Small intestine (tissue), 7 donors: ENCODE results near the gene ZNF362. TPM values are rescaled to one million over a fixed set of nuclear protein-coding genes. Genes with fewer than 3 reads are reported as not detected.

Experiments
- DNase-seq, 2 donors: peaks; one replicate each; pipeline versions ENCODE4 v3.0.0 to v3.0.0-alpha.2; 2013
- FAIRE-seq: peaks from 2 replicates; lab custom pipeline; 2012; peaks lifted over from hg19 to GRCh38; lab: Jason Lieb, UNC
- H3K27ac ChIP-seq, 3 donors: one replicate each; pipeline ENCODE4 v1.5.1; 2013; ENCODE audit warnings: low read length in 2 of 3, mild to moderate bottlenecking in 2 of 3, control low read depth in 1 of 3, inconsistent platforms in 1 of 3, low read depth in 1 of 3, moderate library complexity in 1 of 3
- H3K27me3 ChIP-seq, 3 donors: one replicate each; pipeline ENCODE4 v1.6.1; 2013; ENCODE audit warnings: low read length in 3 of 3, inconsistent platforms in 1 of 3; ENCODE audit not compliant: control insufficient read depth in 3 of 3, insufficient read depth in 3 of 3
- H3K36me3 ChIP-seq, 3 donors: one replicate each; pipeline ENCODE4 v1.6.1; 2013; ENCODE audit warnings: low read length in 3 of 3, inconsistent platforms in 1 of 3, low read depth in 1 of 3, mild to moderate bottlenecking in 1 of 3, moderate library complexity in 1 of 3; ENCODE audit not compliant: control insufficient read depth in 3 of 3, insufficient read depth in 2 of 3
- H3K4me1 ChIP-seq, 3 donors: one replicate each; pipeline ENCODE4 v1.6.1; 2013; ENCODE audit warnings: low read length in 2 of 3, inconsistent platforms in 1 of 3, low read depth in 1 of 3, mild to moderate bottlenecking in 1 of 3, moderate library complexity in 1 of 3; ENCODE audit not compliant: control insufficient read depth in 3 of 3, insufficient read depth in 2 of 3
- H3K4me3 ChIP-seq, 3 donors: one replicate each; pipeline ENCODE4 v1.5.1; 2013; ENCODE audit warnings: low read length in 3 of 3, control low read depth in 1 of 3, inconsistent platforms in 1 of 3, low read depth in 1 of 3, mild to moderate bottlenecking in 1 of 3, moderate library complexity in 1 of 3
- H3K9me3 ChIP-seq, 2 donors: one replicate each; pipeline ENCODE4 v1.6.1; 2013; ENCODE audit warnings: low read depth in 1 of 2, low read length in 1 of 2; ENCODE audit not compliant: control insufficient read depth in 2 of 2, insufficient read depth in 1 of 2
- WGBS, 3 donors: extraction: QIAGEN DNeasy Blood & Tissue Kit; methylation state at CpG; one replicate each; pipeline ENCODE4 v1.1.7; 2013; 5-methylcytosine and 5-hydroxymethylcytosine counted together
- polyA plus RNA-seq, 4 donors: library from polyadenylated mRNA; stranded (reverse) in 3 of 4; unstranded in 1 of 4; fragments of 200-250 nt in 3 of 4; fragments of 120-200 nt in 1 of 4; gene quantifications; one replicate each; pipeline versions ENCODE4 v1.2.1 to v1.2.3, GENCODE V29; 2013
- donor health status: healthy with polysubstance abuse.
- donor health status: control.
- donor health status: control.
- donor health status: Bipolar disorder and iron deficiency.
- donor health status: healthy.

The ZNF362 gene
- polyA plus RNA-seq, 4 donors = 3.1 to 27.1 (median 8.1) TPM

DNA sequence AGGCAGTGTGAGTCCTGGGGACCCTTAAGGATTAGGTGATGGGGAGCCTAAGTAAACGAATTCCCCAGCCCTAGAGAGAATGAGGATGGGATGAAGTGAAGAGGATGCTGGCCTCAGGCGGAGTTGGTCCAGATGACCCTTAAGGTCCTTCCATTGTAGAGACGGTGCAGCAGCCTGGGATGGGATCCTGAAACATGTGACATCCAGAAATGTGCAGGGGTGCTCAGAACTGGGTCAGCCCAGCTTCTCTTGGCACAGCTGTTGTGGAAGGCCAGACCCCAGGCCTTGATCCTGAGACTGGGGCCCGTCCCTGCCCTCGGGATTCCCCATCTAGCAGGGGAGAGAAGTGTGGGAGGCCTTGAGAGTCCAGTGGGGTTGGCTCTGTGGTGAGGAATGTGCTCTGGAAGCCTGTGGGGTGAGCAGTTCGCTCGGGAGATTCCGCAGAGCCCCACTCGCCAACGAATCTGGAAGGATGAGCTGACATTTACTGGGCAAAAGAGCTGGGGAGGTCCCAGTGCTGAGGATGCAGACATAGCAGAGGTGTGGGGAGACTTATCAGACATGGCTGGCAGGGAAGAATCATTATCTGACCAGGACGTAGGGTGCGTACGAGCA lies 36.5 kb downstream of the ZNF362 start:
- H3K36me3 ChIP-seq = peaks cover 0 to 62% (median 0%) of the 10 kb centered on the region in 3 donors

DNA sequence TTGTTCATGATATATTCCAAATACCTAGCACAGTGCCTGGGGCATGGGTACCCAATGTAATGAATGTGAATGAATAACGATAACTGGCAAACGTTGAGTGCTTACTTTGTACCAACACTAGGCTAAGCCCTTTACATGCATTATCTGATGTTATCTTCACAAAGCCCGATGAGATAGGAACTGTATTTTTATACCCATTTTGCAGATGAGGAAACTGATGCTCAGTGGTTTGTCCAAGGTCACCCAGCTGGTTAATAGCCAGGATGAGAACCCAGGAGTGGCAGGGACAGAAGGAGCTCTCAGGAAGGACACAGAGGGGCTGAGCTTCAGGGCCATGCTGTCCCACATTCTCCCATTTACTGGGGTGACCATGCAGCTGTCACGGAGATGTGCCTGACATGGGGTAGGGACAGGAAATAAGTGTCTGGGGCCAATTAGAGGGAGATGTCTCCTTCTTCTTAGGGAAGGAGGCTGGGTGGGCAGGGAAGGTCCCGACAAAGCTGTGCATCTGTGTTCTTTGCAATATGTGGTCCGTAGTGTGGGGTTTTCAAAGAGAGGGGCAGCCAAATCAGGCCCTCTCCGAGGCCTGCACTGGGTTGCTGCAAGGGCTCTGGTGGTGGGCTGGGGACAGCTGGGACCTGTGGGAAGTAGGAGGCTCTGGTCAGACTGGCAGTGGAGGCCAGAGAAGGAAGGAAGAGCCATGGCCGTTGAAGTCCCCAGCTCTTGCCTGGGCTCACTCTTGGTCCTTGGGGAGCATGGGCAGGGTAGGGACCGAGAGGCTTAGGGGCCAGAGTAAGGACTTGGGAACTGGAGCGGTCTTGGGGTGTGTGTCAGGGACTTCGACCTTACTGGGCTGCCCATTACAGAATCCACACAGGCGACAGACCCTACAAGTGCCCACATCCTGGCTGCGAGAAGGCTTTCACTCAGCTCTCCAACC lies 38.0 kb downstream of the ZNF362 start:
- H3K27ac ChIP-seq = no peak overlapping the region
- DNase-seq = no peak
- peaks cover 0 to 63% (median 0%) of the 10 kb centered on the region in 3 donors for H3K36me3 ChIP-seq

More for the DNA sequence above, 36.5 kb downstream of the ZNF362 start:
- WGBS, 3 donors = 76 to 86% (median 86%) methylated on average over 13 of the region's 13 CpGs
- no peak overlapping the region for H3K27ac ChIP-seq
- DNase-seq (no peak), FAIRE-seq (no peak)
- peaks cover 0 to 6% of the 10 kb centered on the region in 2 donors for H3K9me3 ChIP-seq
- H3K27me3 ChIP-seq = no peaks in the 10 kb centered on the region
- no peak overlapping the region for H3K4me3 ChIP-seq
- H3K4me1 ChIP-seq = no peaks in the 10 kb centered on the region

GRCh38 chr1:33295023-33295422 lies 38.7 kb downstream of the ZNF362 start:
- Histone ChIP-seq H3K4me1 (no peaks in the 10 kb centered on the region), H3K27me3 (no peaks in the 10 kb centered on the region), H3K36me3 (peaks cover 0 to 63% (median 0%) of the 10 kb centered on the region in 3 donors), H3K9me3 (no peaks in the 10 kb centered on the region), H3K4me3 (no peak overlapping the region), H3K27ac (no peak overlapping the region)
- 80 to 86% (median 83%) methylated on average over 15 of the region's 15 CpGs for WGBS, 3 donors
- FAIRE-seq = no peak
- DNase-seq = no peak

More for the DNA sequence above, 38.0 kb downstream of the ZNF362 start:
- peaks cover 0 to 6% of the 10 kb centered on the region in 2 donors for H3K9me3 ChIP-seq
- WGBS, 3 donors = 81 to 85% (median 84%) methylated on average over 13 of the region's 13 CpGs
- H3K27me3 ChIP-seq = no peaks in the 10 kb centered on the region
- FAIRE-seq = no peak
- no peak overlapping the region for H3K4me3 ChIP-seq
- no peaks in the 10 kb centered on the region for H3K4me1 ChIP-seq

DNA sequence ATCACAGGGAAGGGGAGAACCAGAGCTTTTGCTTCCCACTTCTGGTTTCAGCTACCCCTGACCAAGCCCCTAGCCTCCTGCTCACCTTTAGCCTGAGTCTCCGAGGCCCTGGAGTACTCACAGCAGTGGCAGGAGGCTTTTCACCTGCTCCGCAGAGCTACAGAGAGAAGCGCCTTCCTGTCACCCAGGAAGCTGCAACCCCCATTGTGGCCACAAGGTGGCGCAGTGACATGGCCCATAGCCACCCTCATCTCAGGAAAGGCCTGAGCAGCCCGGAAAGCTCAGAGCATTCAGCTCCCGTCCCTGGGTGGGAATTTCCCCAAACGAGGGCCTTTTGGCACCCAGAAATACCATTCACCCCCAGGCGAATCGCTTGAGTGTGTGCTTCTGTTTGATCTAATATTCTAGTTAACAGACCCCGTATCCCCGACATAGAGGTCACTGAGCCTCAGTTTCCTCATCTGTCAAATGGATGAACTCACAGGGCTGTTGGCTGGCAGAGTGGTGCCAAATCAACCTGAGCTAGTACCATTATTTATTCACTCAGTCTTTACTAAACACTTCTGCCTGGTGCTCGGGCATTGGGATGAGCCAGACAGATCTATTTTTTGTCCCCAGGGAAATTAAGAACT lies 39.3 kb downstream of the ZNF362 start:
- peak; percentile 82 to 91 for DNase-seq
- Histone ChIP-seq H3K27me3 (no peaks in the 10 kb centered on the region), H3K36me3 (peaks cover 0 to 69% (median 0%) of the 10 kb centered on the region in 3 donors), H3K9me3 (no peaks in the 10 kb centered on the region), H3K27ac (no peak overlapping the region), H3K4me3 (no peak overlapping the region), H3K4me1 (no peaks in the 10 kb centered on the region)
- 33 to 37% (median 34%) methylated on average over 12 of the region's 12 CpGs for WGBS, 3 donors
- no peak for FAIRE-seq

DNA sequence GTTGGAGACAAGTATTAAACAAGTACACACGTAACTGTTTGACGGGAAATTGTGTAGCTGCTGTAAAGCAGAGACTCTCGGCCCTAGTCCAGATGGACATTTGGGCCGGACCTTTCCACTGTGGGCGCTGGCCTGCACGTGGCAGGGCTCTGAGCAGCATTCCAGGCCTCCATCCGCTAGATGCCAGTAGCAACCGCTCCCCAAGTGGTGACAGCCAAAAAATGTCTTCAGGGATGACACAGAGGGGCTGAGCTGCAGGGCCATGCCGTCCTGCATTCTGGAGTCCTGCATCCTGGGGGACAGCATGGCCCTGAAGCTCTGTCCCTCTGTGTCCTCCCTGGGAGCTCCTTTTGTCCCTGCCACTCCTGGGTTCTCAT lies 39.8 kb downstream of the ZNF362 start:
- WGBS, 3 donors = 87 to 94% (median 91%) methylated on average over 9 of the region's 9 CpGs
- no peaks in the 10 kb centered on the region for H3K27me3 ChIP-seq
- DNase-seq = no peak
- no peak for FAIRE-seq
- peaks cover 0 to under 1% of the 10 kb centered on the region in 2 donors for H3K9me3 ChIP-seq
- H3K4me3 ChIP-seq = no peak overlapping the region
- peaks cover 0 to 74% (median 0%) of the 10 kb centered on the region in 3 donors for H3K36me3 ChIP-seq
- no peaks in the 10 kb centered on the region for H3K4me1 ChIP-seq
- H3K27ac ChIP-seq = no peak overlapping the region

GRCh38 chr1:33296824-33297223 lies 40.5 kb downstream of the ZNF362 start:
- DNase-seq = peak in 1 of 2 donors; percentile 58
- no peak for FAIRE-seq
- no peak overlapping the region for H3K27ac ChIP-seq
- H3K36me3 ChIP-seq = peaks cover 0 to 79% (median 0%) of the 10 kb centered on the region in 3 donors
- no peak overlapping the region for H3K4me3 ChIP-seq
- H3K9me3 ChIP-seq = peaks cover 0 to 6% of the 10 kb centered on the region in 2 donors
- 70 to 89% (median 77%) methylated on average over 4 of the region's 4 CpGs for WGBS, 3 donors
- H3K4me1 ChIP-seq = no peaks in the 10 kb centered on the region
- no peaks in the 10 kb centered on the region for H3K27me3 ChIP-seq

DNA sequence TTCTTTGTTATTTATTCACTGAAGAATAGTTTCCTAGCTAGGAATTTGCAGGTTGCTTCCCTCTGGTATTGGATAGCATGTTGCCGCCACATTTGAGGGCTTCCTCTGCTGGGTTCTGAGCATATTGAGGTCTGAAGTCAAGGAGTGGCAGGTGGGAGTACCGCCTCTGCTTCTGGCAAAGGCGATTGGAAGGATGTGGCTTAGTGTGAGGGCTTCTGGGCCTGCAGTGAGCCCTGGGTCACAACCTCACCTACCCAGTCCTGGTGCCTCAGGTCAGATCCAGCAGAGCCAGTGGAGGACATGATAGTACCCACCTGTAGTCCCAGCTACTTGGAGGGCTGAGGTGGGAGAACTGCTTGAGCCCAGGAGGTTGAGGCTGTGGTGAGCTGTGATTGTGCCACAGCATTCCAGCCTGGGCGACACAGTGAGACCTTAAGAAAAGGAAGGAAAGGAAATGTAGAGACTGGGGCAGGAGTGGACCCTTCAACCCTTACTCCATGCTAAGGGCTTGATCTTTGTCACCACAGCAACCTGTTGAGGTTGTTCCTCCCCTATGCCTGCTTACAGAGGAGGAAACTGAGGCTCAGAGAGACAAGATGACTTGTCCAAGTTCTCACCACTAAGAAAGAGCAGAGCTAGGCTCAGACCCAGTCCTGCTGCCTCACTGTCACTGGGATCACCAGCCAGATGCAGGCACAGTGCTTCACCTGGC lies 41.8 kb downstream of the ZNF362 start:
- no peaks in the 10 kb centered on the region for H3K27me3 ChIP-seq
- FAIRE-seq = no peak
- H3K4me3 ChIP-seq = no peak overlapping the region
- 87 to 93% (median 89%) methylated on average over 4 of the region's 4 CpGs for WGBS, 3 donors
- H3K27ac ChIP-seq = no peak overlapping the region
- peaks cover 0 to 6% of the 10 kb centered on the region in 2 donors for H3K9me3 ChIP-seq
- H3K4me1 ChIP-seq = no peaks in the 10 kb centered on the region
- no peak for DNase-seq
- peaks cover 0 to 74% (median 0%) of the 10 kb centered on the region in 3 donors for H3K36me3 ChIP-seq
